Measurements from ENCODE around the gene SEMA3C.

Gene SEMA3C

GRCh38 chr7:80837345-80837744, 81.5 kb downstream of the SEMA3C start:
- in situ Hi-C loops (cut with HindIII; ENCODE audit: low pct_ligation_motif_present, low sequenced_read_pairs): no loop called here
- no peak overlapping the region for H3K4me3 ChIP-seq (ENCODE audit: low read depth, low read length)
- no peak overlapping the region for H3K27ac ChIP-seq
- TF ChIP-seq, protein P1, sequence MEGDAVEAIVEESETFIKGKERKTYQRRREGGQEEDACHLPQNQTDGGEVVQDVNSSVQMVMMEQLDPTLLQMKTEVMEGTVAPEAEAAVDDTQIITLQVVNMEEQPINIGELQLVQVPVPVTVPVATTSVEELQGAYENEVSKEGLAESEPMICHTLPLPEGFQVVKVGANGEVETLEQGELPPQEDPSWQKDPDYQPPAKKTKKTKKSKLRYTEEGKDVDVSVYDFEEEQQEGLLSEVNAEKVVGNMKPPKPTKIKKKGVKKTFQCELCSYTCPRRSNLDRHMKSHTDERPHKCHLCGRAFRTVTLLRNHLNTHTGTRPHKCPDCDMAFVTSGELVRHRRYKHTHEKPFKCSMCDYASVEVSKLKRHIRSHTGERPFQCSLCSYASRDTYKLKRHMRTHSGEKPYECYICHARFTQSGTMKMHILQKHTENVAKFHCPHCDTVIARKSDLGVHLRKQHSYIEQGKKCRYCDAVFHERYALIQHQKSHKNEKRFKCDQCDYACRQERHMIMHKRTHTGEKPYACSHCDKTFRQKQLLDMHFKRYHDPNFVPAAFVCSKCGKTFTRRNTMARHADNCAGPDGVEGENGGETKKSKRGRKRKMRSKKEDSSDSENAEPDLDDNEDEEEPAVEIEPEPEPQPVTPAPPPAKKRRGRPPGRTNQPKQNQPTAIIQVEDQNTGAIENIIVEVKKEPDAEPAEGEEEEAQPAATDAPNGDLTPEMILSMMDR (IDR thresholded peaks at IDR 0.05; ENCODE audit: low read depth, low read length, missing control alignments): no peak
- no peak for DNase-seq
- H3K27me3 ChIP-seq (replicated peaks): no peaks in the 10 kb centered on the region
- no peaks in the 10 kb centered on the region for H3K36me3 ChIP-seq (replicated peaks)

DNA sequence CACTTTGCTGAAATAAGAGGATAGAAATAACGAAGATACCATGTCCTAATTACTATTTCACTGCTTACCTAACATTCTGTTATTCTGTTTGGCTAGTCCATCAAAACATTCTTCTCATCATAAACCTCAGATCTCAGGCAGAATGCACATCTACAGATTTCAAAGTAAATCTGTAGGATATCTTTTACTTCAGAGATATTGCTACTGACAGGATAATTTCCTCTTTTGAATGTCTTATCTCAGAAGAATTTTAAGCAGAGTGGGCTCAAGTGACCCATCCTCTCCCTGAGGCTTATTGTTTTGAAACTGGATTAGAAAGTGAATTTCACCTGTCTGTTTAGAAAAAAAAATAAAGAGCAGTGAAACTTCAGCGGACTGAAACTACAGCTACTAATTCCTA, 83.6 kb downstream of the SEMA3C start:
- Histone ChIP-seq H3K4me3 (ENCODE audit: low read depth, low read length) (no peak overlapping the region), H3K36me3 (replicated peaks) (no peaks in the 10 kb centered on the region), H3K27ac (no peak overlapping the region), H3K27me3 (replicated peaks) (no peaks in the 10 kb centered on the region)
- DNase-seq: no peak
- TF ChIP-seq, protein P1 (IDR thresholded peaks at IDR 0.05; ENCODE audit: low read depth, low read length, missing control alignments): no peak
- in situ Hi-C loops (cut with HindIII; ENCODE audit: low pct_ligation_motif_present, low sequenced_read_pairs): no loop called here

GRCh38 chr7:80833289-80834268, 85.3 kb downstream of the SEMA3C start:
- no peak overlapping the region for H3K4me3 ChIP-seq (ENCODE audit: low read depth, low read length)
- DNase-seq: peak; percentile 31
- TF ChIP-seq, protein P1 (IDR thresholded peaks at IDR 0.05; ENCODE audit: low read depth, low read length, missing control alignments): no peak
- no peaks in the 10 kb centered on the region for H3K27me3 ChIP-seq (replicated peaks)
- in situ Hi-C loops (cut with HindIII; ENCODE audit: low pct_ligation_motif_present, low sequenced_read_pairs): no loop called here
- no peaks in the 10 kb centered on the region for H3K36me3 ChIP-seq (replicated peaks)
- peak overlapping the region; percentile 40 for H3K27ac ChIP-seq

GRCh38 chr7:80832006-80832405, 86.8 kb downstream of the SEMA3C start:
- H3K27ac ChIP-seq: no peak overlapping the region
- H3K27me3 ChIP-seq (replicated peaks): no peaks in the 10 kb centered on the region
- TF ChIP-seq, protein P1 (IDR thresholded peaks at IDR 0.05; ENCODE audit: low read depth, low read length, missing control alignments): no peak
- H3K4me3 ChIP-seq (ENCODE audit: low read depth, low read length): no peak overlapping the region
- in situ Hi-C loops (cut with HindIII; ENCODE audit: low pct_ligation_motif_present, low sequenced_read_pairs): no loop called here
- no peaks in the 10 kb centered on the region for H3K36me3 ChIP-seq (replicated peaks)
- no peak for DNase-seq

DNA sequence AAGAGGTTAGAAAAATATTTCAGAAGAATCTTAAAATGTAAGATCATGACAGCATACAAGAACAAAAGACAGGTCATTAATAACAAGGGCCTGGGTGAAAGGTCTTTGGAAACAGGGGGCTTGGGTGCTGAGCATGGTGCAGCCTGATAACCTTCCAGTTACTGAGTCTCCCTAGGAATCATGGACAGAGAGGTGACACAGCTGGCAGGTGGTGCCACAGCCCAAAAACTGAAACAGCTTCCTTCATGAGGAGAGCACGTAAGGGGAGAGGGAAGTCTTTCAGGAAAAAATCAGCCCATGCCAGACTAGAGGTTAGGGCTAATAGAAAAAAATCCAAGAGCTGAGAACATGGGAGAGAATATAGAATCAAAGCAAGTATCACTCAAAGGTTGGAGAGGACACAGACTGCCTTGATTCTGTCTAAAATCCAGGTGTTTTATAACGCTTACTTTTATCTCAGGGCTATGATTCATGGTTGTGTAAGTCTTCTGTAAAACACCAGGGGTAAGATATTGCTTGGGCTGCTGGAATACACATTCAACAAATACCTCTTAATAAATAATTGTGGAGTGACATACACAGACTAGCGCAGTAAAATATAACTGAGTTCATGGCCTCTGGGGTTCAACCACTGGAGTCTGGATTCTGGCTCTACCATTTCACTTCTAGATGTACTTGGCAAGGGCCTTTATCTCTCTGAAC, 88.1 kb downstream of the SEMA3C start:
- in situ Hi-C loops (cut with HindIII; ENCODE audit: low pct_ligation_motif_present, low sequenced_read_pairs): no loop called here
- no peak for DNase-seq
- no peaks in the 10 kb centered on the region for H3K36me3 ChIP-seq (replicated peaks)
- H3K27ac ChIP-seq: no peak overlapping the region
- H3K27me3 ChIP-seq (replicated peaks): no peaks in the 10 kb centered on the region
- no peak overlapping the region for H3K4me3 ChIP-seq (ENCODE audit: low read depth, low read length)
- TF ChIP-seq, protein P1 (IDR thresholded peaks at IDR 0.05; ENCODE audit: low read depth, low read length, missing control alignments): no peak
